ENCODE data around the gene RNF39.
A peak's percentile ranks its signal among the peaks of the same experiment; 100 is the strongest.

Gene RNF39

GRCh38 chr6:30101444-30102413 is 26.2 kb upstream of the RNF39 start:
- Histone ChIP-seq H3K4me3 (peak overlapping the region; percentile 66), H3K27ac (peak overlapping the region; percentile 5 to 89)
- no peak for TF ChIP-seq CTCF (IDR thresholded peaks at IDR 0.05)
- DNase-seq (ENCODE audit: low spot score) = peak; percentile 91

GRCh38 chr6:30100585-30101443 is 25.2 kb upstream of the RNF39 start:
- no peak for TF ChIP-seq CTCF (IDR thresholded peaks at IDR 0.05)
- Histone ChIP-seq H3K4me3 (peak overlapping the region; percentile 66), H3K27ac (no peak overlapping the region)
- DNase-seq (ENCODE audit: low spot score) = no peak

- H3K4me3 ChIP-seq = peak overlapping the region; percentile 66
- no peak overlapping the region for H3K27ac ChIP-seq
- no peak for TF ChIP-seq CTCF (IDR thresholded peaks at IDR 0.05)
- DNase-seq (ENCODE audit: low spot score) = no peak
Observed at GRCh38 chr6:30100154-30100553, 24.6 kb upstream of the RNF39 start.

- DNase-seq (ENCODE audit: low spot score) = no peak
- no peak for TF ChIP-seq CTCF (IDR thresholded peaks at IDR 0.05)
- no peak overlapping the region for H3K27ac ChIP-seq
- H3K4me3 ChIP-seq = no peak overlapping the region
Observed at GRCh38 chr6:30097902-30098768, 22.6 kb upstream of the RNF39 start.

GRCh38 chr6:30096829-30097228 is 21.3 kb upstream of the RNF39 start:
- Histone ChIP-seq H3K27ac (no peak overlapping the region), H3K4me3 (no peak overlapping the region)
- no peak for TF ChIP-seq CTCF (IDR thresholded peaks at IDR 0.05)
- DNase-seq (ENCODE audit: low spot score) = no peak

- H3K4me3 ChIP-seq = no peak overlapping the region
- no peak for TF ChIP-seq CTCF (IDR thresholded peaks at IDR 0.05)
- no peak for DNase-seq (ENCODE audit: low spot score)
- no peak overlapping the region for H3K27ac ChIP-seq
Observed at GRCh38 chr6:30093951-30094661, 18.5 kb upstream of the RNF39 start.

Measured in coronary artery (tissue), 2 donors.